GM21390 (cell line): ENCODE measurements around the gene ARL16.
"Not testable (repeated sequence)": the region's sequence is repeated elsewhere in the genome, so short reads cannot be mapped to it uniquely, and the experiment has no call there.

Source experiments
- ATAC-seq: cut with Tn5 transposase; IDR thresholded peaks from one replicate; pipeline ENCODE4 v1.9.1; 2021; ENCODE audit not compliant: unreplicated experiment

ARL16 gene

GRCh38 chr17:81696218-81696941 lies 12.8 kb upstream of the ARL16 start:
- ATAC-seq, result no peak

GRCh38 chr17:81695801-81696200 lies 12.2 kb upstream of the ARL16 start:
- no peak for ATAC-seq

- ATAC-seq, result no peak
These were observed 11.6 kb upstream of the ARL16 start for GRCh38 chr17:81695211-81695610.

GRCh38 chr17:81694810-81695209 lies 11.2 kb upstream of the ARL16 start:
- ATAC-seq, result no peak

- no peak for ATAC-seq
These were observed 10.1 kb upstream of the ARL16 start for GRCh38 chr17:81693509-81694210.

- no peak for ATAC-seq
These were observed 8.0 kb upstream of the ARL16 start for GRCh38 chr17:81691608-81692007.

- ATAC-seq, result no peak
These were observed 7.6 kb upstream of the ARL16 start for GRCh38 chr17:81691196-81691595.

GRCh38 chr17:81690549-81690948 lies 7.0 kb upstream of the ARL16 start:
- ATAC-seq, result no peak

GRCh38 chr17:81690066-81690465 lies 6.5 kb upstream of the ARL16 start:
- no peak for ATAC-seq

GRCh38 chr17:81688616-81689015 lies 5.0 kb upstream of the ARL16 start:
- ATAC-seq, result no peak

- ATAC-seq, result no peak
These were observed 4.4 kb upstream of the ARL16 start for GRCh38 chr17:81687770-81688541.

GRCh38 chr17:81686614-81687013 lies 3.0 kb upstream of the ARL16 start:
- ATAC-seq, result no peak

- no peak for ATAC-seq
These were observed 1.5 kb upstream of the ARL16 start for GRCh38 chr17:81685108-81685507.

GRCh38 chr17:81684442-81684911 lies 880 bp upstream of the ARL16 start:
- no peak for ATAC-seq

GRCh38 chr17:81683208-81683583 lies 401 bp downstream of the ARL16 start:
- peak; percentile 1 for ATAC-seq

GRCh38 chr17:81682565-81683207 lies 911 bp downstream of the ARL16 start:
- no peak for ATAC-seq

GRCh38 chr17:81681672-81682071 lies 1.9 kb downstream of the ARL16 start:
- no peak for ATAC-seq

GRCh38 chr17:81680150-81680549 lies 3.4 kb downstream of the ARL16 start:
- no peak for ATAC-seq

- no peak for ATAC-seq
These were observed 6.7 kb downstream of the ARL16 start for GRCh38 chr17:81676906-81677305.

GRCh38 chr17:81675515-81676221 lies 7.9 kb downstream of the ARL16 start:
- not testable (repeated sequence) for ATAC-seq
